ENCODE results near the gene PPP1R12B.
"Not testable (repeated sequence)": the region's sequence is repeated elsewhere in the genome, so short reads cannot be mapped to it uniquely, and the experiment has no call there.

Gene PPP1R12B

DNA sequence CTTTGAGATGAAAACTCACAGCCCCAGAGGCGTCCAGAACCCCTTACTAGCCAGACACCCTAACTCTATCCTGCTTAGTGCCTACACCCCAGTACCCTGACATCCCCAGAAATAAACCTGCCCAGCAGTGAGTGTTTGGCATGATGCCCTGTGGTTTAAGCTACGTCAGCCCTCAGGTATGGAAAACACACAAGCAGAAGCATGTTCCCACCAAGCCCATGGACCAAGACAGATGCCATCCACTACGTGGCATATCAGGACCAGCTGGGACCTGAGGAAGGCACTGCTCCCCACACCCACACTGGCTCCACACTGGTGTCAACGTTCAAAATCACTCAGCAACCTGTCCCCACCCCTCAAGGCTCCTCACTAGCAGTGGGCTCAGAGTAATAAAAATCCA is 245.3 kb downstream of the PPP1R12B start:
- DNase-seq (ENCODE audit: low read depth in 2 of 3, low spot score in 1 of 3), result no peak

GRCh38 chr1:202596638-202597037 is 248.1 kb downstream of the PPP1R12B start:
- DNase-seq (ENCODE audit: low read depth in 2 of 3, low spot score in 1 of 3), result no peak

DNA sequence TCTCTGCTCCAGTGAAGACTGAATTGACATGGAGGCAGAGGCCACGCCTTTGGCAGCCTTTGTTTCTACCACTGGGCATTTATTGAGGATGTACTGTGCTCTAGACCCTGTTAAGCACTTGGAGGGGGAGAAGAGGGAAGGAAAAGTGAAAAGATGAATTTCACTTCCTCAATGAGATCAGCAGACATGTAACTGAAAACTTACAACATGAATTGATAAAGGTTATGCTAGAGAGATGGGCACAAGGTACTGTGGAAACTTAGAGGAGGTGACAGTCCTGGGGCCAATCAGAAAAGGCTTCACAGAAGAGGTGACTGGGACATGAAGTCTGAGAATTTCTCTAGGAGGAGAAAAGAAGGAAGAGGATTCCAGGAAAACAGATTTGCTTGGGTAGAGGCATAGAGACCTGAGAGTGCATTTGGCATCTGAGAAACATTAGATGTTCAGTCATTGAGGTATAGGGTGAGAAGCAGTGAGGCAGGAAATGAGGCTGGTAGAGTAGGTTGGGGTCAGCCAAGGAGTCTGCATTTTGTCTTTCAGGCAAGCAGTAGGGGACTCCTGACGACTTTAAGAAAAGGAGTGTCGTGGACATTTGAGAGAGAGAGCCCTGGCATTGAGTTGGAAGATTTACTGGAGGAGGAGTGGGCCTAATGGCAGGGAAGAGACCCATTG is 248.7 kb downstream of the PPP1R12B start:
- DNase-seq (ENCODE audit: low read depth in 2 of 3, low spot score in 1 of 3), result no peak

DNA sequence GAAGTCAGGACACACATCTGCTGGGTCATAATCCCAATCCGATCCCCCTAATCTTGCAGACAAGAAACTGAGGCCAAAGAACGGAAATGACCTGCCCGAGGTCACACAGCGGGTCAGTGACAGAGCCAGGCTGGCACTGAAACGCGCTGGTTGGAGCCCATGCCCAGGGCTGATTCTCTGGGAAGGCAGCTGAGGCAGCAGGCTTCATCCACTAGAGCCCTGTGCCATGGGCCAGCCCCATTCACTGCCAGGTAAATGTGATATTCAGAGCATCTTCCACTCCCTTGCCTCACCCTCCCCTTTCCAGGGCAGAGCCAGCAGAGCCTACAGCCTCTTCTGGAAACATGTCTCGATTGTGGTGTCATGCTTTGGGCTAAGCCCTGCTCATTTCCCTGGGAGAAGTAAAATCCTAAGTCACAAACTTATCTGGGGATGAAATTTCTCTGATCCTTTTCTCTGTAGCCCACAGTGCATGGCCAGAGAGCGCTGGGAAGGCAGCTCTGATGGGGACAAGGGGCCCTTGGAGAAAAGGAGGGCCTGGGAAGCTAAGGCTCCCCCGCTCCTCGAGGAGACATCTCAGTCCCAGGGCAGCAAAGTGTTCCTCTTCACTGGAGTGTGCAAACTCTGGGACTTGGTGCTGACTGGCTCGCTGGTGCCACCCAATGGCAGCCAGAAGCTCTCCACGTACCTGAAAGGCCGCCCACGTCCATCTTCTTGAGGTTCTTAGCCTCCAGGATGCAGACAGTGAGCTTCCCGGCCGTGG is 251.4 kb downstream of the PPP1R12B start:
- DNase-seq (ENCODE audit: low read depth in 2 of 3, low spot score in 1 of 3), result peak; percentile 14 to 15 (median 14)

DNA sequence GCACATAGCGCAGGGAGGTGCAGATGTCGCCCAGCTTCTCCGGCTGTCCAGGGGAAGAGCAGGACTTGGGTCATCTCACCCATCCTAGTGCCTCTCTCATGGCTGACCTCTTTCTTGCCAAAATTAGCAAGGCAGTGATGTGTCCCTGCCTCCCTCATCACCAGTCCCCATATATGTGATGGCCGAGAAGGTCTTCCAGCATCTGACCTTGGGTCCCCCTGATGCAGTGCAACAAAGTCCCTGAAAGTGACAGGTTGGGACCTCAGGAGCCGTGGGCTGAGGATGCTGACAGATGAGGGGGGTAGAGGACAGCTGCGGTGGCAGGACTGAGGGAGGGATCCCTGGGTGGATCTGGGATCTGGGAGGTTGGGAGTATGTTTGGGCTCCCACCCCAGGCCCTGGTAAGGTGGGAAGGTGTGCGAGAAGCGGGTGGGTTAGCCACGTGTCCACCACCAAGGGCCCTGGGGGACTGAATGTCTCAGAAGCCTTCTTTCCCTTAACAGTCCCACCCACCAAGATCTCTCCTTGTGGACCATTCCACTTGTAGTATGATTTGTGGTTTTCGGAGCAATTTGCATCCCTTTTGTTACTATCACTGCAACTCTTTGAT is 252.0 kb downstream of the PPP1R12B start:
- no peak for DNase-seq (ENCODE audit: low read depth in 2 of 3, low spot score in 1 of 3)

GRCh38 chr1:202603435-202603834 is 254.9 kb downstream of the PPP1R12B start:
- no peak for DNase-seq (ENCODE audit: low read depth in 2 of 3, low spot score in 1 of 3)

DNA sequence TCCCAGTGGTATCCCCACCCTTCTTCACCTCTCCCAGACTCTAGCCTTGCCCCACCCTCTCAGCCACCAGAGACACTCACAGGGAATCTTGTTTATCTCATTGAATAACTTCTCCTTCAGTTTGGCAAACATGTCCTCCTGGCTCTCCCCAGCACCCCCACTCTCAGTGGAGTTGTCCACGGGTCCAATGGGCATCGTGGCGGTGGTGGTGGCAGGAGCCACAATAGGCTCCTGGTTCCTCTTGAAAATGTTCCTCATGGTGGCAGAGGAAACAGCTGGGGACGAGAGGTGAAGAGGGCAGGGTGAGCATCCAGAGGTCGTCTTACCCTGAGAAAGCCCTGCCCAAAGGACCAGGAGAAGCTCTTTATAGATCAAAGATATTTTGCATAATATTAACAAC is 257.0 kb downstream of the PPP1R12B start:
- no peak for DNase-seq (ENCODE audit: low read depth in 2 of 3, low spot score in 1 of 3)

DNA sequence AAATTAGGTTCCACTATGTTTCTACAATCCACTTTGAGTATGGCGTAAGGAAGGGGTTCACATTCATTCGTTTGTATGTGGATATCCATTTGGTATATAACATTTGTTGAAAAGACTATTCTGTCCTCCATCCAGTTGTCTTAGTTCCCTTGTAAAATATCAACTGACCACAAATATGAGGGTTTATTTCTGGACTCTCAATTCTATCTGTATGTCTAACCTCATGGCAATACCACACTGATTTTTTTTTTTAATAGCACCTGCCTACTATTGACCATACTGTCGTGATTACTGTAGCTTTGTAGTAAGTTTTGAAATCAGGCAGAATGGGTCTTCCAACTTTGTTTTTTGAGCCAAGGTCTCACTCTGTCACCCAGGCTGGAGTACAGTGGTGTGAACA is 263.5 kb downstream of the PPP1R12B start:
- DNase-seq (ENCODE audit: low read depth in 2 of 3, low spot score in 1 of 3), result not testable (repeated sequence)

DNA sequence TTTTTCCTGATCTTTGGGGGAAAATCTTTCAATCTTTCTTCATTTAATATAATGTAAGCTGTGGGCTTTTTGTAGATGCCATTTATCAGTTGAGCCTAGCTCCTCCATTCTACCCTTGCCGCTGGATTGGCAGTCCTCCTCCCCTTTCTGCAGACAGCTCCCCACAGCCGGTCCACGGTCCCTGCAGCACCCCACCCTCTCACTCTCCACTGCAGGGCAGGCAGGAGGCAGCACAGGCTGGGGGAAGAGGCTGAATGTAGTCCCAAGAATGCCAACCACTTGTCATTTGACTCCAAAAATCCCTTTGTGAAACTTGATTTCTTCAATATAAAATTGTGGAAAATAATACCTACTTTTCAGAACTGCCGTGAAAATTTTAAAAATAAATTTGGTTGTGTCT is 265.1 kb downstream of the PPP1R12B start:
- DNase-seq (ENCODE audit: low read depth in 2 of 3, low spot score in 1 of 3), result no peak

GRCh38 chr1:202614363-202615207 is 266.1 kb downstream of the PPP1R12B start:
- not testable (repeated sequence) for DNase-seq (ENCODE audit: low read depth in 2 of 3, low spot score in 1 of 3)

DNA sequence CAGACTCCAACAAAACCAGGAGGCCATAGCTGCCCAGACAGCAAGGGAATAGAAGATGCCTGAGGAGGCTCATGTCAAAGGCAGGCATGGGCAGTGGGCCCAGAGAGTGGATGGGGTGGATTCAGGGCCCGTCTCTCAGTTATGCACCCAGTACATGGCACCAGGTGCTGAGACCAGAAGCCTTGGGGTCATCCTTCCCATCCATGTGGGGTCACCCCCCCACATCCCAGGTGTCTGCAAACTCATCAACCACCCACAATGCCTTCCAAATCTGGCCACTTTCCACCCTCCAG is 266.7 kb downstream of the PPP1R12B start:
- not testable (repeated sequence) for DNase-seq (ENCODE audit: low read depth in 2 of 3, low spot score in 1 of 3)

DNA sequence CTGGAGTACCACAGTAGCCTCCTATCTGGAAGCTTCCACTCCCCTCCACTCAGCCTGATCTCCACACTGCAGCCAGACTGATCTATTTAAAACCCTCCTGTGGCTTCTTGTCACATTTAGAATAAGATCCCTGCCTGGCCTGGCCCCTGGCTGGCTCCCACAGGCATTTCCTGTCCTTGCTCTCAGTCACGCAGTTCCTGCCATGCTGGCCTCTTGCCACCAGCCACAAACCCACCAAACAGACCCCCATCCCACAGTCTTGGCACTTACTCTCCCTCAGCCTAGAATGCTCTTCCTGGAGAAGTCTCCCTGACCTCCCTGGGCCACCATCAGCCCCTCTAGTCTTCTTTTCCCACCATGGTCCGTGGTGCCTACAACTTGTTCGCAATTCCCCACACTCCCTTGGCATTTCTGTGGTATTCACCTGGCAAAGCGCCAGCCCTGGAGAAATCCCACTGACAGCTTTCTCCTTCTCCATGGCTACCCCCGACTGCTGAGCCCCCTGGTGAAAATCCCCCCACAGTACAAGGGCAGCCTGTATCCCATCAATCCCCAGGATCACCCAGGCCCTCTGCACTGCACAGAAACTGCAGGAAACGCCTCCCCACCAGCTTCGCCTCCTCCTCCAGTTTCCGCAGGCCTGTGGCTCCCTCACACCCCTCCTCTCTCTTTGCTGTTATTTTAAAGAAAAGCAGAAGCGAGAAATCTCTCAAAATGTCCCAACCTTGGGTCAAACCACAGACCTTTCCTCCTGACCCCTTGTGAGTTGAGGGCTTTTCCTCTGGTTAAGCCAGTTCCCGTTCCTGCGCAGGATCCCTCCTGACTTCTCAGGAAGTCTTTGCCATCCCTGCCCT is 267.2 kb downstream of the PPP1R12B start:
- DNase-seq (ENCODE audit: low read depth in 2 of 3, low spot score in 1 of 3), result no peak

DNA sequence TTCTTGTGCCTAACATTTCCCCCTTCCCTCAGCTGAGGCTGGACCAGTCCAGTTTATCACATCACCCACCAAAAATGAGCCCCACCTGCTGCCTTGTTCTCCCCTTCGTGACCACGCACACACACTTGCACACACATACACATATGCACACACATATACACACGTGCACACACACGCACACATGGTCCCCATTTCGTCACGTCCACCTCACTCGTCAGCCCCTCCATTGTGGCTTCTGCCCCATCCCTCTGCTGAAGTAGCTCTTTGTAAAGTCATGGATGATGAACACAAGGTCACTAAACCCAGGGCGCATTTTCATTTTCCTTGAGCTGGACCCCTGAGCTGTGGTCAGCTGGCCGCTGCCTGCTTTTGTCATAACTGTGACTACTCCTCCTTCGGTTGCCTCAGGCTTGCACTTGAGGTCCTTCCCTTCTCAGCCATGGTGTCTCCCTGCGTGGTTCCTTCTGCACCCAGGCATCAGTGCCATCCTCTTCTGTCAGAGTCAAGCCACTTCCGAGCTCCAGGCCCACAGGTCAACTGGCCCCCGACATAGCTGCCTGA is 267.9 kb downstream of the PPP1R12B start:
- DNase-seq (ENCODE audit: low read depth in 2 of 3, low spot score in 1 of 3), result no peak

GRCh38 chr1:202619012-202619411 is 270.5 kb downstream of the PPP1R12B start:
- DNase-seq (ENCODE audit: low read depth in 2 of 3, low spot score in 1 of 3), result not testable (repeated sequence)

GRCh38 chr1:202619505-202619904 is 271.0 kb downstream of the PPP1R12B start:
- no peak for DNase-seq (ENCODE audit: low read depth in 2 of 3, low spot score in 1 of 3)

DNA sequence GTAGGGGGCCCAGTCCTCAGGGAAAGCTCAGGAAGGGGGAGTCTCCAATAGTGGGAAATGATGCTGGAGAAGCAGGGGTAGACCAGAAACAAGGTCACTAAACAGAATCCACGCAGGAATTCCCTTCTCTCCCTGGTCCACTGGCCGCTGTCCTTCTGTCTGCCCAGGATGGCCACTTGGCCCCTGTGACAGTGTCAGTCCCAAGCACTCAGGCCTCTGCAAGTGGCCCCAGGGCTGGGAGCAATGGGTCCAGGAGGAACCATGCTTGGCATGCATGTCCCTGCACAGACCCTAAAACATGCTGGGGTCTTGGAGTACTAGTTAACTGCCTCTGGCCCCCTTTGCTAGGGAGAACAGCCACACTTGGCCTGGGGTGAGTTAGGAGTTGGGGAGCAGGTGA is 271.5 kb downstream of the PPP1R12B start:
- not testable (repeated sequence) for DNase-seq (ENCODE audit: low read depth in 2 of 3, low spot score in 1 of 3)

DNA sequence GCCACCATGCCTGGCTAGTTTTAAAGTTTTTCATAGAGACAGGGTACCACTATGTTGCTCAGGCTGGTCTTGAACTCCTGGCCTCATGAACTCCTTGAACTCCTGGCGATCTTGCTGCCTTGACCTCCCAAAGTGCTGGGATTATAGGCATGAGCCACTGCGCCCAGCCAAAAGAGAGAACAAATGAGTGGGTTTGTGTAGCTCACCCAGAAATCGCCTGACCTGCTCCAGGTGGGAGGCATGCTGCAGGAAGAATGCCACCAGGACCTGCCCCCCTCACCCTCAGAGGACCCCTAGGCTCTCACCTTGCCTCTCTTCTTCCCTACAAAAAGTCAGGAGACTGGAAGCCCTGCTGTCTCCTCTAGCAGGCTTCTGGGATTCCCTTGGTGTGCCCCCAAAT is 272.9 kb downstream of the PPP1R12B start:
- no peak for DNase-seq (ENCODE audit: low read depth in 2 of 3, low spot score in 1 of 3)

- DNase-seq (ENCODE audit: low read depth in 2 of 3, low spot score in 1 of 3), result no peak
Measured at GRCh38 chr1:202622388-202622787, 273.9 kb downstream of the PPP1R12B start.

DNA sequence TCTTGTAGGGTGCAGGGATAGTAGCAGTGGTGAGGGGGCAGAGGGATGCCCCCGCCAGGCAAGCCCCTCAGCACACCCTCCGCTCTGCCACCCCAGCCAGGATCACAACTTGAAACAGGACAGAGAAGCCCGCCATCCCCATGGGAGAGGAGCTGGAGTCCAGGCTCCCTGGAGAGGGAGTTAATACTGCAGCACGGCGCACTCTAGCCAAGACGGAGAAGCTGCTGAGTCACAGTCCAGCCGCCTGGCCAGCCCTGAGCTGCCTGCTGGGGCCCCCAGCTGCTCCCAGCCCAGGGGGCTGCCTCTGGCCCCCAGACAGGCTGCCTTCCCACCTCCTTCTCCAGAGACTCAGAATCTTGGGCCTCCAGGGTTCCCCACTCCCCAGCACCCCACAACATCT is 274.6 kb downstream of the PPP1R12B start:
- no peak for DNase-seq (ENCODE audit: low read depth in 2 of 3, low spot score in 1 of 3)

- DNase-seq (ENCODE audit: low read depth in 2 of 3, low spot score in 1 of 3), result not testable (repeated sequence)
Measured at GRCh38 chr1:202623476-202623875, 275.0 kb downstream of the PPP1R12B start.

All from stimulated activated CD4-positive, alpha-beta T cell treated with anti-CD3 and anti-CD28 coated beads, Interleukin-12 subunit alpha, Interleukin-12 subunit beta, amount 100 ng/mL, for 48 hours (primary cell).